Activated CD8-positive, alpha-beta memory T cell treated with anti-CD3 and anti-CD28 coated beads, Interleukin-2, amount 50 U/mL, for 4 hours (primary cell): ENCODE results near the gene UGT8.
"Not testable (repeated sequence)": the region's sequence is repeated elsewhere in the genome, so short reads cannot be mapped to it uniquely, and the experiment has no call there.

Source experiments
- DNase-seq: peaks from one replicate; pipeline ENCODE4 v3.0.0-alpha.2; 2020

The UGT8 gene, protein sequence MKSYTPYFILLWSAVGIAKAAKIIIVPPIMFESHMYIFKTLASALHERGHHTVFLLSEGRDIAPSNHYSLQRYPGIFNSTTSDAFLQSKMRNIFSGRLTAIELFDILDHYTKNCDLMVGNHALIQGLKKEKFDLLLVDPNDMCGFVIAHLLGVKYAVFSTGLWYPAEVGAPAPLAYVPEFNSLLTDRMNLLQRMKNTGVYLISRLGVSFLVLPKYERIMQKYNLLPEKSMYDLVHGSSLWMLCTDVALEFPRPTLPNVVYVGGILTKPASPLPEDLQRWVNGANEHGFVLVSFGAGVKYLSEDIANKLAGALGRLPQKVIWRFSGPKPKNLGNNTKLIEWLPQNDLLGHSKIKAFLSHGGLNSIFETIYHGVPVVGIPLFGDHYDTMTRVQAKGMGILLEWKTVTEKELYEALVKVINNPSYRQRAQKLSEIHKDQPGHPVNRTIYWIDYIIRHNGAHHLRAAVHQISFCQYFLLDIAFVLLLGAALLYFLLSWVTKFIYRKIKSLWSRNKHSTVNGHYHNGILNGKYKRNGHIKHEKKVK

DNA sequence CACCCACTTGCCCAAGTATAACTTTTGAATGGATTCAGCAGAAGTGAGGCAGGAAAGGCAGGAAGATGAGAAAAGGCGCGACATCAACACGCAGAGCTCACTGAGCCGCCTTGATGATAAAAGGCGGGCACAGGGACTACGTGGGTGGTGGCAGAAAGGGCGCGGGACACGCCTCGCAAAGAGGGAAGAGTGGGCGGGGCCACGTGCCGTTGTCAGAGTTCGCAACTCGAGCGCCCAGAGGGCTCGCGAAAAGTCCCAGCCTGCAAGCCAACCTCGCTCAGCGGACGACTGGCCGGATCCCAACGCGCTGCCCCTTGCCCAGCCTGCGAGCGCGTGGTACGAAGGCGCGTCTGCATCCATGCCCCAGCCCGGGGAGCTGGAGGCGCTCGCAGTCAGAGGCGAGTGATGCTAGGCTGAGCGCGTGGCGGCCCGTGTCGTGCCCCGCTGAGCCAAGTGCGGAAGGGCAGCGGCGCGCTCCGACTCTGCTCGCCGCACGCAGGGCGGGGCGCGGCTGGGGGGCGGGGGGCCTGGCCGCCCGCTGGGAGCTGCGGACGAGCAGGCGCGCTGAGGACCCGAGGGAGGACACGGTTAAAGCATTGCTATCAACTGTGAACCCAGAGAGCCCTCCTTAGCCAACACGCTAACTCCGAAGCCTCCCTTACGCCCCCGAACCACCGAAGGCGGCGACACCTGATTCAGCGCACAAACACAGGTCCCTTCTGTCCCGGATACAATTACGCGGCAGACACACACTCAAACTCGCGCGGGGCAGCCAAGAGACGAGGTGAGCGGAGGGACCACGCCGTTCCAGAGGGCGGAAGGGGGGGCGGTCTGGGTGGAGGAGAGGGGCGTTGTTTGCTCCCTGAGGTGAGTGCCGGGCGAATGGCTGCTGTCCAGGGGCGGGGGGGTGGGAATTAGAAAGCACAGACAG is at the start of gene UGT8:
Gene UGT8, plus strand, starts transcription at position 617 of the 931 bp plus-strand sequence. CDS start 24,074 bp downstream, outside the sequence.
- DNase-seq, result peak; percentile 43

DNA sequence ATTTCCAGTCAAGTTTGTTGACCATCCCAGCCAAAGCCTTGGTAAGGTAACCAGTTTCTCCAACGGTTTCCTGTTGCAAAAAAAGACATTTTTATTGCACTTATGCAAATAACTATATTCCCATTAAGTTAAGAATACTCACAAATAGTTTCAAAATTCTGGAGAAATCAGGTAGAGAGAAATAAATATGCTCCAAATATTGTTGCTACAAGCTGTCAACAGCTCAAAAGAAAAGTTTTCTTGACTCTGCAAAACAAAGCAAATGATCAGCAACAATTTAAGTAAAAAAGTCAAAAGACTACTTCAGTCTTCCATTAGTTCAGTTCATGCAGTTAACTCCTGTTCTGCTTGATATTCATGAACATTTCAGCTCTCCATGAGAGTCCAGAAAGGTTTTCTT is 49.0 kb upstream of the UGT8 start:
- DNase-seq, result no peak

DNA sequence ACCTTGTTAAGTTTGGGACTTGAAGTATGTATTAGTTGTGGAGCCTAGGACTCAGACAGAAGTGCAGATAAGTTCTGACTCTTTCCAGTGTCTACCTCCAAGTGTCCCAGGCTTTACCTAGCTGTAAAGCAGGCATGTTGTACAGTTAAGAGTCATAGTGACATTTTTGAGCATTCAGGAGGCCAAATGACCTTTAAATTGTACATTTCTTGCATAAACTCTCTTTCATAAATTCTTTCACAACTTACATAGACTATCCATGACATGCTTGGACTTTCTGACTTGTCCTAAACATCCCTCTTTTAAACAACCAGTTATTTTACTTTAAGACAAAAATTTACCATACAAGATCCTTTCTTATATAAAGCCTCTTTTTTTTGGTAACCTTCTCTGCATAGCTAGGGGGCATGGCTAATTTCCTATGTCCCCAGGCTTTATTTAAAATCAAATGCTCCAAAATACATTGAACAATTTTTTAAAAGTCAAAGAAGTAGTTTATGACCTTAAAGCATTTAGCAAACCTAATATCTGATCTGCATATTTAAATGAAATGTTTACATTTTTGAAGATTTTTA is 40.1 kb upstream of the UGT8 start:
- no peak for DNase-seq

DNA sequence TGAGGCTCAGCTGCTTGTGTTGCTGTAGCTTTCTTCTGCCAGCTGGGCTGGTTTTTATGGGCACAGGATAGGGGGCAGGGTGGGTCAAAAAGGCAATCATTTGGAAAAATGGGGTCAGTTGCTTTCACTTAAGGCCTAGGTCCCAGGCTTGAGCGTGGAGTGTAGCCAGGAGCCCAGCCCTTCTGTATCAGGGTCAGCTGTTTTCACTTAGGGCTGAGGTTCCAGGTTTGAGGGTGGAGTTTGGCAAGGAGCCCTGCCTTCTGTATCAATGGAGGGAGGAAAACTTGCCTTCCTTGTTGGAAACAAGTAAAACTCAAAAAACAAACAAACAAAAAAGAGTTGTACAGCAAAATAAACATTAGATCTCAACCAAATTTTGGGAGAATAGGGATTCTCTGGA is 37.0 kb upstream of the UGT8 start:
- DNase-seq, result no peak

DNA sequence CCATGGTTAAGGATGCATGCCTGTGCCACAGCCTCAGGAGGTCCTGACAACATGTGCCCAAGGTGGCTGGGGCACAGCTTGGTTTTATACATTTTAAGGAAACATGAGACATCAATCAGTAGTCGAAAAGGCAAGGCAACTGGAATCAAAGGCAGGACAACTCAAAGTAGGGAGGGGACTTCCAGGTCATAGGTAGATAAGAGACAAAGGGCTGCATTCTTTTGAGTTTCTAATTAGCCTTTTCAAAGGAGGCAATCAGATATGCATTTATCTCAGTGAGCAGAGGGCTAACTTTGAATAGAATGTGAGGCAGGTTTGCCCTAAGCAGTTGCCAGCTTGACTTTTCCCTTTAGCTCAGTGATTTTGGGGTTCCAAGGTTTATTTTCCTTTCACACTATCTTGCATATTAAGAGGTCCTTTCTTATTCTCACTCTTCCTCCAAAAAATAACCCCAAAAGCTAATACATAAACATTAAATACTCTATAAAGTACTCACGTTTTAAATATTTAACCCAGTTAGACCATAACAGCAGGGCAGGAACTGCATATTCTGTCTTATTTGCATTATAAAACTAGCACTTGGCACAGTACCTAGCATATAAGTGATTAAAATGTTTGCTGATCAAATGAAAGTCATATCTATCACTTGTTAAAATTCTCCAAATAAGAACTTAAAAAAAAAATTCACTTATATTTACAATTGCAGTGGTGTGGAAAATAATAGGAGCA is 36.3 kb upstream of the UGT8 start:
- DNase-seq, result no peak

DNA sequence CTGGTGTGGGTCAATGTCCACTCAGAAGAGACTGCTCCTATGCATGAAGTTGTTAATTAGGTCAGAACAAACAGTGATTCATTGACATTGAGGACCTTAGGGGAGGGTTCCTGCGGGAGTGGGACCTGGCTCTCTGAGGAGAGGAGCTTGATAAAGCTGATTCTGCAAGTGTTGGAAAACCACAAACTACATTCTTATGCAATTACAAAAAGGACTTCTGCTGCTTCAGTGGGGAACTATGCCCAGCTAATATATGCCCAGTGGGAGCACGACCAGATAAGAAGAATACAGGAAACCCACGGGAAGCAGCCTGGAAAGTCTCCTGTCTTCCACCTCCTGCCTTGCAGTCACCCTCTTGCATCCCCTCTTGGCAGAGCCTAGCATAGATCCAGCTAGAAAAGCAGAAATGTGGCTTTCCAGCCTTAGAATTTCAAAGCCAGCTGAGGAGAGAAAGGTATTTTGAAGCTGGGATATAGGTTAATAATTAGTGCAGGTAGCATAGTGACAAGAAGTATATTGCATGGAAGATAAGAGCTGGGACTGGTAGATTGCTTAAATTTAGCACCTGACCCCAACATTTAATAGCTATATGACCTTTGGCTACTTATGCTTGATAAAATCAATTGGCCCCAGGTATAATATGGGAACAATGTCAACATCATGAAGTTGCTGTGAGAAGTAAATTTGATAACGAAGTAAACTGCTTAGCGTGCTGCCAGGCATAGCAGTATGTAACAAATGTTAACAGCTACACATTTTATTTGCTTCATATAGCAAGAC is 34.9 kb upstream of the UGT8 start:
- DNase-seq, result no peak

DNA sequence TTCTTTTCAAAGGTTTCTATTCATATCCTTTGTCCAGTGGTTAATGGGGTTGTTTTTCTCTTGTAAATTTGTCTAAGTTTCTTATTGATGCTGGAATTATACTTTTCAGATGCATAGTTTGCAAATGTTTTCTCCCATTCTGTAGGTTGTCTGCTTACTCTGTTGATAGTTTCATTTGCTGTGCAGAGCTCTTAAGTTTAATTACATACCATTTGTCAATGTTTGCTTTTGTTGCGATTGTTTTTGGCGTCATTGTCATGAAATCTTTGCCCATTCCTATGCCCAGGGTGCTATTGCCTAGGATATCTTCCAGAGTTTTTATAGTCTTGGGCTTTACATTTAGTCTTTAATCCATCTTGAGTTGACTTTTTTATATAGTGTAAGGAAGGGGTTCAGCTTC is 21.2 kb upstream of the UGT8 start:
- DNase-seq, result no peak

DNA sequence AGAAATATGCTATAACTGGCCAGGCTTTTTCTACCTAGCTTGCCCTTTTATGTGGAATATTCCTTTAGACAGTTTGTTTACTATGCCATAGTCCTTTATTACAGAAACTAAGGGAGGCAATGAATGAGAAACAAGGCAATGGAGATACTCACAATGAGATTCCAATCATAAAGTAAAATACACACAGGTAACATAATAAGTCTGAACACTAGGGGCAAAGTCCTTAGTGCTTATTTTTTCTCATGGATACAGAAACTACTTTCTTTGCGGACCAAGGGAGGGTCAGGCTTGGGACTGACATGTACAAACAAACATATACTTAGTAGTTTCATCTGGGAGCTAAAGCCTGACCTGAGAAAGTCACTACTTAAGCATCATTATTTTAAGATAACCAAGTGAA is 16.0 kb upstream of the UGT8 start:
- DNase-seq, result no peak

DNA sequence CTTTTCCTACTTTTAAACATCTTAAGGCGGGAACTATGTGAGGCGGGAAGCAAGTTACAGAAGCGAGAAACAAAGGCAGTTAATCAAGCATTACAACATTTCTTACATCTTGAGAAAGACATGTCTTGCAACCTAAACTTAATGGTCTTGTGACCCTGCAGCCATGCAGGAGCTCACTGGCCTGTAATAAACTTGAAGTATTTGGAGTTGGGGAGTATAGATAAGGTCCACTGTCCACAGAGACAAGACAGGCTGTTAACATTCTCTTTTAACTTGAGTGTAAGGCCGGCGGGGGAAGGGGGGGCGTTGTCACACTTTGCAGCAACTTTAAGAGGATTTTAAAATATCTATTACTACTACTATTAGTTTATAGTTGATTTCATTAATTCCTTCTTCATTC is 10.3 kb upstream of the UGT8 start:
- DNase-seq, result no peak

DNA sequence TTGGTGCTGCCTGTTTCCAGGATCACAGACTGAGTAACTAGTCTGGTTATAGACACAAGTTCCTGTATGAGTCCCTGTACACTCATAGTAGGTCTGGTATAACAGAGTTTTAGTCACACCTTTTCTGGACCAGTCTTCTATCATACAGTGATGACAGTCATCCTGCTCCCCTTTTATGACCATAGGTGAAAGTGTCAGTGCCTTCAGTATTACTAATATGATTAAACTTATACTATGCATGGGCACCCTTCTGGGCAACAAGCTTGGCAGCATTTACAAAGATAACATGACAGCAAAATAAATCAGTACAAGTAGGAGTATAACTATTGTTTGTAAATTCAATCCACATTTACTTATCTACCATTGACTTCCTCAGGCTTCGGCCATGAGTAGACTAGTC is 8.2 kb upstream of the UGT8 start:
- DNase-seq, result not testable (repeated sequence)

DNA sequence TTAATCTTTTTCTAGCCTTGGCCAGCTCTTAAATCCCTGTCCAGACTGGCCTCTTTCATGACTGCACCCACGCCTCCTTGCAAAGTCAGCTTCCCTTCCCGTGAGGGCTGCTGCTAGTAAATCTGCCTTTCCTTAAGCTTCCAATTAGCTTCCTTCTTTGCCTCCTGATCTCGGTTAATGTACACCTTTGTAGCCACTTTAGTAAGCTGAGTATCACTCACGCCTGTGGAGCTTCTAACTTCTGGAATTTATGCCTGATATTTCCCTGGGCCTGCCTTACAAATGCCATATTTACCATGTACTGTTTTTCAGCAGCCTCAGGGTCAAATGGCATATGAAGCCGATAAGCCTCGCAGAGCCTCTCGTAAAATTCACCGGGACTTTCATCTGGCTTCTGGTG is 5.1 kb upstream of the UGT8 start:
- no peak for DNase-seq

DNA sequence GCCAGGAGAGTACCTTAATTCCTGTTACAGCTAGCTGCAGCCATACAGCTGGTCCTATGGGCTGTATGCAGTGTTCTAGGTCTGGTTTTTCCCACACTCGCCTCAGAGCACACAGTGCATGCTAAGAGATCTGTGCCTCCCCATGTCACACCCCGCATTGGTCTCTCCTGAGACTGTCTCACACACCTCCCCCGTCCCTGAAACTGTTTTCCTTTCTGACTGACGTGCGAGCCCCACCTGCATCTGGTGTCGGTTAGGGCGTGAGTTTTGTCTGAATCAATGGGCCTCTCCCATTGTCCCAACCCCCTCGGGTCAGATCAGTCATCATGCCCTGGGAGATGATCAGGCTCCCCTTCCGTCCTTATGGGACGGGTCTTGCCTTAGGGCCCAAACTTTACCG is 3.4 kb upstream of the UGT8 start:
- DNase-seq, result no peak

DNA sequence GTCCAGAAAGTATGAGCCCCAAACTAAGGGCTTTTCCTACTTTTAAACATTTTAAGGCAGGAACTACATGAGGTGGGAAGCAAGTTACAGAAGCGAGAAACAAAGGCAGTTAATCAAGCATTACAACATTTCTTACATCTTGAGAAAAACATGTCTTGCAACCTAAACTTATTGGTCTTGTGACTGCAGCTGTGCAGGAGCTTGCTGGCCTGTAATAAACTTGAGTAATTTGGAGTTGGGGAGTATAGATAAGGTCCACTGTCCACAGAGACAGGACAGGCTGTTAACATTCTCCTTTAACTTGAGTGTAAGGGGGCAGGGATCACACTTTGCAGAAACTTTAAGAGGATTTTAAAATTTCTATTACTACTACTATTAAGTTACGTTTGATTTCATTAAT is 2.7 kb upstream of the UGT8 start:
- DNase-seq, result no peak

DNA sequence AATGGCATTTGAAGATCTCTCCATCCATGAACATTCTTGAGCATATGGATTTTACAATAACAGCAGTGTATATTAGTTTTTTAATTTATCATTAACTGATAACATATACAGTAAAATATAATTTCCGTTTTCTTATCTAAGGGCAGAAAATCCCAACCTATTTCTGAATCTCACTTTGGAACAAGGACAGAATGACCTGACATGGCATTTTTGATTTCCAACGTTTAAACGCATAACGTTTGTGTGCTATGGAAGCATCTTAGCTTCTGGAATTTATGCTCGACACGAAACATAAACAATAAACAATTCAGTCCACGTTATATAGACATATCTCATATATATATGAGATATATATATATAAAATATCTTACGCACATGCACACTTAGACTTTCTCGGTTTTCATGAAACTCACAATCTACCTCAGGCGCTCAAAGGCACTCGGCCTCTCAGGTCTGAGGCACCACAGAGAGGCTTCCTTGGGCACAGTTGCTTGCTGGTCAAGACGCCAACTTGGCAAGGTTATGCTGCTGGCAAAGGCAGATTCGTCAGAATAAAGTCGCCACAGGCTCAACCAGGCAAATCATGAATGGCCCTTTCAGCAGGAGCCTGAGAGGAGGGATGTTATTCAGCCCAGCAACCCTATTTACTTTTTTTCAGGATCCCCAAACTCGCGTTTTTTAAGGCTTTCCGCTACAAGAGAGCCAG is 1.0 kb upstream of the UGT8 start:
- DNase-seq, result no peak

DNA sequence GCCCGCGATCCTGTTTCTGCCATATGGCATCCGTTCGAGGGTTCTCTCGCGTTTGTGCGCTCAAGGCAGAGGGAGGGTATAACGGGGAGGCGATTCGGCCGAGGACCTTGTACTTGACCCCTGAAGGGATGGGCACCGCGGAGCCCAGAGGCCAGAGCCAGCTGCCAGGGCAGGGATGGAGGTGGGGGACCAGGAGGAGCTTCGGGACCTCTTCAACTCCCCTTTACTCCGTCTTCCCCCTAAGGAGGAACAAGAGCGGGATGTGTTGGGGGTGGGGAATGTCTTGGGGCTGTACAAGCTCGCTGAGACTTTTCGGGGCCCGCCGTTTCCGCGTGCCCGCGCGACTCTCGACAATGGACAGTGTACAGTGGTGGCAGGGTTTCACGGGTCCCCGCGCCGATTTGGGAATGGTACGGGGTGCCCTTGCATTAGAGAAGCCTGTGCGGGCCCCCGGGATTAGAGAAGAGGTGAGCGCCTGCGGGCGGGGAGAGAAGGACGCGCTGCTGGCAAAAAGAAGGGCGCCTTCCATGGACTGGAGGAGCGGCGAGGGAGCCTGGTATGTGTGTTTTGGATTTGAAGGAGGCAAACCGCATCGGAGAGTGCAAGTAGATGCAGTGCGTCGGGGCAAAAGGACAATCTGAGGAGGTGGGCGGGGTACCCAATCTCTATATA is 760 bp downstream of the UGT8 start:
- no peak for DNase-seq

DNA sequence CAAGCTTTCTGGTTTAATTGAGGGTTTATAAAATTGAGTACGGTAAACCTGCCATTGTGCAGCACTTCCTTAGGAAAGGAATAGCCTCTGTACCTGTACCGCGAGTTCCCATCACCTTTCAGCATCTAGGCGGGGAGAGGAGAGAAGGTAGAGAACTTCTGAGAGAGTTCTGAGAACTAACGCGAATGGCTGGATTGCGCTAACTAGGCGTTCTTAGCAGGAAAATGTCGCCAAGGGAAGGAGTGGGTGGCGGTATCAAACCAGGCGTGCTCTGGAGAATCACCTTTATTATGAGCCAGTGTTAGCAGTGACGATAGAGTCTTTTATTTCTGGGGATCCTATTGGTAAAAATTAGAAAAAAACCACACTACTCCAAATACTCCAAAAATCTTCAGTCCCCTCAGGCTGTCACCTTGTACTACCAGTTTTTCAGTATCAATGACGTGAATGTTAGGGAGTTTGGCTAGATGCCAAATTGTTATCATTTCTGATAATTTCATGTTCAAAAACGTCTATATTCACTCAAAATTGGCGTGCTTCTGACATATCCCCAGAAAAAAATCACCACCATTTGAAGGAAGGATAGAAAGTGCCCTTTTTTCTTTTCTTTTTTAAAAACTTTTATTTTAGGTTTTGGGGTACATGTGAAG is 1.4 kb downstream of the UGT8 start:
- no peak for DNase-seq

DNA sequence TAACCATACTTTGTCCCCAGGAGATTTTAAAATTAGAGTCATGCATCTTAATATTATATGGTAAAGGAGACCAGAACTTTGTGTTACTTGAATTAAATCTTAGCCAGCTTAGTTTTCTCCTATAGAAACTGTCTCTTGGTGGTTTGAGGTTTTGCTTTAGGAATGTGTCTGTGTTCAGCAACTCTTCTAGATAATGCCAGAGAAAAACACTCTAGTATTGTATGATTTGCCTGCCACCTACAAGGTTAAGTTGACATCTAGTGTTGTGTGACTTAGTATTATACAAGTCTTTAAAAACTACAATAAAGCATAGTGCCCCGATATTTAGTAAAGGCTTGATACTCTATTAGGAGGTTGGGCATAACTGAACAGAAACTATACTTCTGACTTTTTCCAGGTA is 2.1 kb downstream of the UGT8 start:
- no peak for DNase-seq

DNA sequence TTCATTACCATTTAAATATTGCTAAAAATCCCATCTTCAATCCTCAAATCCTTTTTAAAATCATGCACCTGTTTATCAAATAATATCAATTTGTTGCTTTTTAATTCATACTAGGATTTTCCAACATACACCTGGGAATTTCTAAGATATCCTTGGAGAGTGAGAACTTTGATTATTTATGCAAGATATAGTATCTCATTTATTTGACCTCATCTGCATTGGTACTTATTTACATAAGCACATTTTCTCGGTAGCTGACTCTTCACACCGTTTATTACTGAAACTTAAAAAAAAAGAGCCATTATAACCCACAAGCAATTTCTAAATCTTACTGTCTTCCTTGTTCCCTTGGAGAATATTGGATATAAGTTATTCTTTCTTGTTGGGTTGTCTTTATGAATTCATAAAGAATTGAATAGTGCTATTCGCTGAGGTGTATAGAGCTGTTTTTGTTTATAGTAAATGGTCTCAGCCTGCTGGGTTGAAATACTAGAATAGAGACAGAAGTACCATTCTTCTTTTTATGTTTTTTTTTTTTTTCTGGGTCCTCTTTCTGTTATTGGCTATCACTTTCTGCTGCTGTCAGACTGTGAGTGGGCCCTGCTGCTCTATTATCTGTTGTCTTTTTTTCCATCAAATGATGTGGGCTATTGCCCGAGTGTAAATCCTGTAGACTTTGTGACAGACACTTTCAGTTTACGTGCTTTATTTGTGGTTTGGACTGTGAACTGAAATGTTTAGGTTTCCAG is 2.9 kb downstream of the UGT8 start:
- DNase-seq, result no peak

DNA sequence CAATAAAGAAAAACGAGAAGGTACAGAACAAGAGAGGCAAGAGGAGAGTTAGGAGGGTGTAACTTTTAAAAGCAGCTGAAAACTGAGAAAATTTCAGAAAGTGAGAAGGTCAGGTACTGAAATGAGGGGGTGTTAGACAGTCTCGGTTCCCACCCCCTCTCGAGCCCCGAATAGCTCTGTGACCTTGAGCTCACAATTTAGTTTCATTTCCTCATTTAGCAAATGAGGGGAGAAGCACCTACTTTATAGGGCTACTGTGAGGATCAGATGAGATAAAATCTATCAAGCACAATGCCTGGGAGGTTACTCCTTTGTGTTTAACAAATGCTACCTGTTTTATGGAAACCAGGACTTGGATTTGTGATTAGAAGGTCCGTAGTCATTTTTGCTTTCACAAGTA is 4.9 kb downstream of the UGT8 start:
- DNase-seq, result no peak
